Lower leg skin (tissue), 3 donors: Measurements from ENCODE around the gene SLC1A7.

Experiments used
- POLR2A ChIP-seq, 2 donors: fragments of 450-650 bp; IDR thresholded peaks; one replicate each; pipeline ENCODE4 v1.6.1; 2016 to 2017; ENCODE audit warnings: antibody characterized with exemption in 2 of 2, mild to moderate bottlenecking in 1 of 2, moderate library complexity in 1 of 2
- TF ChIP-seq, protein P1 (sequence below), 3 donors: fragments of 450-650 bp; IDR thresholded peaks; one replicate each; pipeline ENCODE4 v1.5.1; 2016; ENCODE audit warnings: antibody characterized with exemption in 3 of 3, mild to moderate bottlenecking in 3 of 3, moderate library complexity in 2 of 3

DNA sequence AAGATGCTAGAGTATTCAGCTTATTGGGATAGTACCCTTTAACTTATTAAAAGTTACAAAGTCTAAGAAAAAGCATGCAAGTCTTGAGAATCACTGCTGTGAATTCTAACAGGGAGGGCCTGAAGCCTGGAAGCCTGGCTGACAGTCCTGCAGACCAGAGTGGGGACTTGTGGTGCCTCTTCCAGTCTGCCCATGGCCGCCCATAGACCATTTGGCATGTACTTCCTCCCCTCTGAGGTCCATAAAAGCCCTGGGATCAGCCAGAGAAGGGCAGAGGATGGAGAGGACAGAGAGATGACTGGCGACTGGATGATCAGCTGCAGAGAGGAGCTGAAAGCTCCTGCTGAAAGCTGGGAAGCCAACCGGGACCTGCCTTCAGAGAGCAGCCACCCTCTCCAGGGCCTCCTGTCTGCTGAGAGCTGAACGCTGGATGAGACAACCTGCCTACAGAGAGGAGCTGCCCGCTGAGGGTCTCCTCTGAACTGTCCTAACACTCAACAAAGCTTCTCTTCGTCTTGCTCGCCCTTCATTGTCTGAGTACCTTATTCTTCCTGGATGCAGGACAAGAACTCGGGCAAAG lies 12.5 kb upstream of the SLC1A7 start:
- no peak for TF ChIP-seq POLR2A (IDR thresholded peaks at IDR 0.05)
- TF ChIP-seq, protein P1, sequence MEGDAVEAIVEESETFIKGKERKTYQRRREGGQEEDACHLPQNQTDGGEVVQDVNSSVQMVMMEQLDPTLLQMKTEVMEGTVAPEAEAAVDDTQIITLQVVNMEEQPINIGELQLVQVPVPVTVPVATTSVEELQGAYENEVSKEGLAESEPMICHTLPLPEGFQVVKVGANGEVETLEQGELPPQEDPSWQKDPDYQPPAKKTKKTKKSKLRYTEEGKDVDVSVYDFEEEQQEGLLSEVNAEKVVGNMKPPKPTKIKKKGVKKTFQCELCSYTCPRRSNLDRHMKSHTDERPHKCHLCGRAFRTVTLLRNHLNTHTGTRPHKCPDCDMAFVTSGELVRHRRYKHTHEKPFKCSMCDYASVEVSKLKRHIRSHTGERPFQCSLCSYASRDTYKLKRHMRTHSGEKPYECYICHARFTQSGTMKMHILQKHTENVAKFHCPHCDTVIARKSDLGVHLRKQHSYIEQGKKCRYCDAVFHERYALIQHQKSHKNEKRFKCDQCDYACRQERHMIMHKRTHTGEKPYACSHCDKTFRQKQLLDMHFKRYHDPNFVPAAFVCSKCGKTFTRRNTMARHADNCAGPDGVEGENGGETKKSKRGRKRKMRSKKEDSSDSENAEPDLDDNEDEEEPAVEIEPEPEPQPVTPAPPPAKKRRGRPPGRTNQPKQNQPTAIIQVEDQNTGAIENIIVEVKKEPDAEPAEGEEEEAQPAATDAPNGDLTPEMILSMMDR (IDR thresholded peaks at IDR 0.05), result no peak
